Right lobe of liver (tissue), 4 donors: ENCODE measurements around the gene RNU1-2.

ENCODE experiments used
- CTCF ChIP-seq, 4 donors: fragments of 200-600 bp in 3 of 4; fragments of 450-650 bp in 1 of 4; IDR thresholded peaks; one replicate each; pipeline versions ENCODE4 v1.5.1 to v1.8.0; 2016 to 2022; ENCODE audit warnings: antibody characterized with exemption in 4 of 4, mild to moderate bottlenecking in 2 of 4
- POLR2A ChIP-seq: fragments of 450-650 bp; IDR thresholded peaks from one replicate; pipeline ENCODE4 v1.6.1; 2017; ENCODE audit warnings: antibody characterized with exemption, mild to moderate bottlenecking
- donor health status: DM: no; HTN: no; CAD: no.
- donor health status: DM: no; HTN: no; CAD: no.
- donor health status: DM: no; HTN: yes; CAD: no.

GRCh38 chr1:16913181-16913832, 17.5 kb downstream of the RNU1-2 start:
- peak in 1 of 4 donors; percentile 4 for TF ChIP-seq CTCF (IDR thresholded peaks at IDR 0.05)
- no peak for TF ChIP-seq POLR2A
